T-helper 2 cell (primary cell): ENCODE data around the gene DES.
"Not testable (repeated sequence)": the region's sequence is repeated elsewhere in the genome, so short reads cannot be mapped to it uniquely, and the experiment has no call there.

ENCODE experiments used
- DNase-seq, 5 experiments: peaks; one replicate each; pipeline versions ENCODE4 v3.0.0 to v3.0.0-alpha.2; 2012 to 2022

DES gene

DNA sequence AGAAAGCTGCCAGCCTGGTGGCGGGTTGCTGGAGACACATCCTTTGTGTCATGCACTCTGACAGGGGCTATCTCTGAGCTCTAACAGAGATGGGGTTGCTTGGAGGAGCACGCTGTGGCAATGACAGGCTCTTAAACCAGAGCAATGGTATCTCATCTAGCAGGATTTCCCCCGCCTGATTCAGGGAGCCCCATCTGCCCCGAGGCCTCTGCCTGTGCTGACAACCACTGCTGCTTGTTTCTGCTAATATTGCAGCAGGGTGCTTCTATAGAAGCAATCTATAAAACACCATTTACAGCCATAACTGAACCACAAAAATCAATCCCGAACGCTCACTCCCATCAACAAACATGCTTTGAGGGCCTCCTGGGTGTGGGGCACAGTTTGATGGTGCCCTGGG is 17.6 kb upstream of the DES start:
- no peak for DNase-seq

DNA sequence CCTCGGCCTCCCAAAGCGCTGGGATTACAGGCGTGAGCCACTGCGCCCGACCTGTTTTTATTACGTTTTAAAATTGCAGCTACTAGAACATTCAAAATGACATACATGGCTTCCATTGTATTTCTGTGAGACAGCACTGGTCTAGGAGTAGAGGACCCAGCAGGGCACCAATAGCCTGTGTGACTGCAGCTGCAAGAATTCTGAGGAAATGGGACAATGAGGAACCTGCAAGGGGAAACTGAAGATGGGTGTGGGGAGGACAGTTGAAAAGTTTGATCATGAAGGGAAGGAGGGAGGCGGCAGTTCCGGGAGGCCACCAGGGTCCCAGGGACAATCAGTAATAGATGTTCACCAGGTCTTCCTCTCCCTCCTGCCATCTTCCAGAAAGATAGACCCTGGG is 16.6 kb upstream of the DES start:
- DNase-seq: no peak

DNA sequence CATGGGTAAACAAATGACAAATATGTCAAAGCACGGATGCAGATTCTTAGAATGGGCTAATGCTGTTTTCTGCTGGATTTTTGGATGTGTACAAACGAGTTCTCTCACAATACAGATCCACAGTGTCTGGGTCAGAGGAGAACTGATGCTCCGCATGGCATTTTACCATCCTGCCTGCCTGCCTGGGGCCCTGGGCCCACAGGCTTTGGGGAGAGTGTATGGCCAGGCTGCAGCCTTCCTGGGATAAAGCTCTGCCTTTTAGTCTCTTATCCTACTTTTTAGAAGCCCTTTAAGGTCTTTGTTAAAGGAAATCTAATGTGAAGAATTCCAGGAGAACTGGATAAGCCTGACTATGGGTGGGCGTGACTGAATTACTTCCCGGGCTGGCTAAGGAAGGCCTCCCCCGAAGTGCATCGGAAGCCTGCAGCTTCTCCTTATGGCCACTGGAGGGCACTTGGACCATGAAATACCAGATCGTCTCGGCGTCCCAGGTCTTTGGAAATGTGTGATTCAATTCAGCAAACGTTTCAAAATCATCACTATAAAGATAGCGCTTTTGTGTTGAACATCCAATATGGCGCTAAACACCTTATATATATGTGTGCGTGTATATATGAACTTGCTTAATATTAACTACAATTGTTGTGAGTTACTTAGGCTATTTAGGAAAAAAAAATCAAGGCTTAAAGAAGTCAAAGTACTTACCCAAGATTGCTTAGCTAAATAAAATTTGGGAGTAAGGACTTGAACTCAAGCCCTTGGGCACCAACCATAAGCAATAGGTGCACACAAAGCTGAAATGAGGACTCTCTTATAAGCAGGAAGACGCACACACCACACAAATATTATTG is 15.3 kb upstream of the DES start:
- DNase-seq: peak in 4 of 5 experiments; percentile 26 to 70 (median 38)

DNA sequence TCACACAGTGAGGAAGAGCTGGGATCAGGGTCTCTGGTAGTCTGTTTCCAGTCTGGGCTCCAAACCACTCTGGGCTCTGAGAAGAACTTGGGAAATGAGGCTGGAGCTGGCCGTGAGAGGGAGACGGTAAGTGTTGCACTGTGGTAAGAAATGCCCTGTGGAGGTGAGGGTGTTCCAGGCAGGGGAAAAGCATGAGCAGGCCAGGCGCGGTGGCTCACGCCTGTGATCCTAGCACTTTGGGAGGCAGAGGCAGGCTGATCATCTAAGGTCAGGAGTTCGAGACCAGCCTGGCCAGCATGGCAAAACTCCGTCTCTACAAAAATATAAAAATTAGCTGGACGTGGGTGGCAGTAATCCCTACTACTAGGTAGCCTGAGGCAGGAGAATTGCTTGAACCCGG is 14.3 kb upstream of the DES start:
- no peak for DNase-seq

DNA sequence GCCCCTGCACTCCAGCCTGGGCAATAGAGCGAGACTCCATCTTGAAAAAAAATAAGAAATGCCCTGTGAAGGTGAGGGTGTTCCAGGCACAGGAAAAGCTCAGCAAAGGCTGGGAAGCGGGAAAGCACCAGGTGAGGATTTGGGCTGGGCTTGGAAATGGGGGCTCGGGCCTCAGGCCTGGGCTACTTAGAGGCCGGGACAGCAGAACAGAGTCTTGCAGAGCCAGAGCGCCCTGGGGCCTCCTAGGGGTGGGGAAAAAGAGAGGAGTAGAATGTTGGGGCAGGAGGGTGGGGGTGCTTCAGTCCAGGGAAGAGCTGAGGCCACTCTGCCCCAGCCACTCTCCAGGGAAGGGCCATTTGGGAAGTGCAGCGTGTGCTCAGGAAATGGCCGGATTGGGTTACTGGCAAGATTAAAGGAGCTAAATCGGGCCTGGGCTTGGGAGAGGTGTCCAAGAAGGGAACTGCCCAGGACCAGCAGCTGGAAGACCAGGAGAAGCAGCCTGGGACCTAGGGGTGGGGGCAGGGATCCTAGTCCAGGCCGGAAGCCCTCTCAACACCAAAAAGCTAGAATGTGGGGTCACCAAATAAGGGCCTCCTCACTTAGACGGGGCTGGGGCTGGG is 13.8 kb upstream of the DES start:
- DNase-seq: no peak

DNA sequence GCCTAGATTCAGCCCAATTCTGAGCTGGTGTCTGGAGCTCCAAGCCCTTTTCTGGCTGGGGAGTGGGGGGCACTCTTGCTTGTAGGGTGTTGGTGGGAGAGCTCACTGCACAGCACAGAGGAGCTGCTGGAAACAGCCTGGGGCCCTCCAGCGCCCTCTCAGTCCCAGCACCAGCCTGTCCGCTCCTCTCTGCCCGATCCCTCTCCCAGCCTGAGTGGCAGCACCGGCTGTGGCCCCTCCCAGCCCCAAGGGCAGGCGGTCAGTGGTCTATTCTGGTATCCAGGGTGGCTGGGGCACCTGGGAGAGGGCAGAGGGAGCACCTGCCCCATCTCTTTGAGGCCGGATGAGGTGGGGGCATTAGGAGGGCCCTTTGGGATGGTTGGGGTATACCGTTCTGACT is 13.2 kb upstream of the DES start:
- DNase-seq: no peak

DNA sequence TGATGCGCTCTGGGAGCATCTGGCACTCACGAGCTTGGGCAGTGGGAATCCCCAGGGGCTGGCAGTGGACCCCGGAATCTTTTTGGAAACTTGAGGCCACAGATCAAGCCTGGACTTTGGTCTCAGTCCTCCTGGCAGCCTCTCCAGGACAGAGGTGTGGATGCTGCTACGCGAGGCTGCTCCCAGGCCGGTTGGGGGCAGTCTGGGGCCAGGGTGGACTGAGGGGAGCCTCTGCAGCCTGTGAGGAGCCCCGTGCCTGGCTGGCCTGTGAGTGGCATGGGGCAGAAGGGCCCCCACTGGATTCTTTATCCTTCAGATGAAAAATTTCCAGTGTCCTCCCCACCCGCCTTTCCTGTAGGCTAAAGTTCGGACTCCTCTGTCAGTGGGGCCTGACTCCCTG is 12.7 kb upstream of the DES start:
- no peak for DNase-seq

DNA sequence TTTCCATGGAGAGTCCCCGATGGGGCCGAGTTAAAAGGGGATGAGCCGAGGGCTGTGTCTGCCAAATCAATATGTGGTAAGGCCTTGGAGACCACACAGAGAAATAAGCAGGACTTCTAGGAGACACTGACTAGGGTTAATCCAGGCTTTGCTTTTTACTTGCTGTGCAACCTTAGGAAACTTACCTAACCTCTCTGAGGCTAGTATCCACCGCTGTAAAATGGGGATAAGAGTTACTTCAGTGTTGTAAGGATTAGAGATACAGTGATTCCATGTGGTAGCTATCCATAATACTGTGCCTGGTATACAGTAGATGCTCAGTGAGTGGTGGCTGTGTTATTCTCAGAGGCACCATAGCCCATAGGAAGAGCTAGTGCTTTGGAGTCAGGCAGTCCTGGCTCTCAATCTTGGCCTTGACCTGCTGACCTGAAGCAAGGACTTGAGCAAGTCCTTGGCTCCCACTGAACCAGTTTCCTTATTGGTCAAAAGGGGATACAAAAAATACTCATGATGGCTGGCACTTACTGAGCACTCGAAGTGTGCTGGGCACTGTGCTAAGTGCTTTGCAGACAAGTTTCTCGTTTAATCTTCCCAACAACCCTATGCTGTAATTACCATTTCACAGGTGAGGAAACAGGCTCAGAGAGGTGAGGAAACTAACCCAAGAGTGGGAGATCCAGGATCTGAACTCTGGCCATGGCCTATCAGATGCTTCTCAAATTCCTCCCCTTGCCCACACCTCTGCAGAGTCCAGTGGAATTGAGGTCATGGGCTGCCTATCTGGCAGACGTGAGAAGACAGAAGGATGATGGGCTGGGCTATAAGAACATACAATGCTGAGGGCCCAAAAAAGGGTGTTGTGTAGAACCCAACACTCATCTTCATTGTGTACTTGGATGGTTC is 12.0 kb upstream of the DES start:
- no peak for DNase-seq

DNA sequence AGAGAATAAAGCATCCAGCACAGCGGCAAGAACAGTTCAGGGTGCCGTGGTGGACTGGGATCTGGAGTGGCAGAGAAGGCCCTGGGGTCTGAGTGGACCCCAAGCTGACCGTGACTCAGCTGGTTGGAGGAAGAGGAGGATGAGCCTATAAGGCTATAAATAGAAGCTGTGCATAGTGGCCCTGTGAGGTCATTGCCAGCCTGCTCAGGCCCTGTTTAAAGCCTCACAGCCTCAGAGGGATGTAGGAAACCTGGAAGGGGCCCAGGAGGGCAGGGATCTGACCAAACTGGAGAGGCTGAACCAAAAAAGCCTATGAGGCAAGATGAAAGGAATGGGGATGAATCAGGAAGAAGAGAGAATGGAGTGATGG is 11.3 kb upstream of the DES start:
- DNase-seq: no peak

DNA sequence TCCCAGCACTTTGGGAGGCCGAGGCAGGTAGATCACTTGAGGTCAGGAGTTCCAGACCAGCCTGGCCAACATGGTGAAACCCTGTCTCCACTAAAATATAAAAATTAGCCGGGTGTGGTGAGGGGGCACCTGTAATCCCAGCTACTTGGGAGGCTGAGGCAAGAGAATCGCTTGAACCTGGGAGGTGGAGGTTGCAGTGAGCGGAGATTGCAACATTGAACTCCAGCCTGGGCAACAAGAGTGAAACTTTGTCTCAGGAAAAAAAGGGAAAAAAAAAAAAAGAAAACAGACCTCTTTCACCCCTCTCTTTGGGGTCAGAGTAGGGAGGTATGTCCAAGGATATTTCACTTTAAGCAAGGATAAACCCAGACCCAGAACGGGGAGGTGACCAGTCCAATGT is 10.8 kb upstream of the DES start:
- DNase-seq: not testable (repeated sequence)

DNA sequence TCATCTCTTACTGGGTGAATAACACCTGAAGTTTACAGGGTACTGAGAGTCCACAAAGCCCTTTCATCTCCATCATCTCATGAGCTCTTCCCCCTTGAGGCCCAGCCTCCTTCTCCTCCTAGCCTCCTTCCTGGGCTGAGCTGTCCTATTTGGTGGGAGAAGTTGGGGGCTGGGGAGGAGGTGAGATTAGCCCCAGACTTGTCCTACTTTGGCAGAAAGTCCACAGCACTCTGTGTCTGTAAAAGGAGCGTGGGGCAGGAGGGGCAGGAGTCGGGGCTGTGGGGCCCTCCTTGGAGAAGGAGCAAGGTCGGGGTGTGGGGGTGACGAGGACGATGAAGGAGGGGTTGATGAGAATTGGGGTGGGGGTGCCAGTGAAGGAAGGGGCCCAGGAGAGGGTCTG is 10.0 kb upstream of the DES start:
- DNase-seq: no peak

DNA sequence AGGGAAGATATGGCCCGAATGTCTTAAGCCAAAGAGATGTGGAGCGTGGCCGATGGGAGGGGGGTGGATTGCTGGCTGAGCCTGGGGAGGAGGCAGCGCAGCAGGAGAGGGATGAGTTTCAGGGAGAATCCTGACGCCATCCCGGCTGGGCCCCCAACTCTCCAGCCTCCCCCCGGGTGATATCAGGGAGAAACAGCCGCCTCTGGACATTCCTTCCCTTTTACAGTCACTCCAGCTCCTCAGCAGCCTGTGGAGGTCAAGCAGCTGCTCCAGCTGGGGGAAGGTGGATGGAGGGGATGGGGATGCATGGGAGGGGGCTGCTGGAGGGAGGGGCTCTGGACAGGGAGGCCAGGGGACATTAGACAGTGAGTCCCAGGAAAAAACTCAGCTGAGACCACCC is 9.5 kb upstream of the DES start:
- no peak for DNase-seq

DNA sequence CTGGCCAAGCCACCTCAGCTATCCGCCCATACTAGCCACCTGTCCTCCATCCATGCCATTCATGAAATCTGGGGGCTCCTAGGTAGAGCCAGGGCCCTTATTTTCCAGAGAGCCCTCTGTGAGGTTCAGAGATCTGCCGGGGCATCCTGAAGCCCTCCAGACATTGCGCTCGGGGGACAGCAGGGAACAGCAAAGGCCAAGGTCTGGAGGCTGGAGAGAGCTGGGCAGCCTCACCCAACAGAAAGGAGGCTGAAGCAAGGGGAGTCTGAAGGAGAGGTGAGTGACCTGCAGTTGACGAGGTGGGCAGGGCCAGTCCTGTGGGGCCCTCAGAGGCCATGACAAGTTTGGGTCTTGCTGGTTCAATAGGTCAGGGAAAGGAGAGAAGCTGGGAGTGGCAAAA is 8.6 kb upstream of the DES start:
- DNase-seq: no peak

DNA sequence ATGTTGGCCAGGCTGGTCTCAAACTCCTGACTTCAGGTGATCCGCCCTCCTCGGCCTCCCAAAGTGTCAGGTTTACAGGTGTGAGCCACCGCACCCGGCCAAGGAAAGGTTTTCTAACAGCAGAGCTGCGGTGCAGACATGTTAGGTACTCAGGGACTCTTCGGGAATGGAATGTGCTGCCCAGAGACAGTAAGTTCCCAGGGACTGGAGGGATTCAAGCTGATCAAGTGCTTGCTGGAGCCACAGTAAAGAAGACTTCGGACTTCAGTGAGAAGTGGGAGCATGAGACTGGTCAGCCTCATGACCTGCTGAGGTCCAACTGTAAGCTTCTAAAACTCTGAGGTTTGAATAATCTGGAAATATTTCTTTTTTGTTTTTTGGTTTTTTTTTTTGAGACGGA is 7.8 kb upstream of the DES start:
- DNase-seq: no peak

DNA sequence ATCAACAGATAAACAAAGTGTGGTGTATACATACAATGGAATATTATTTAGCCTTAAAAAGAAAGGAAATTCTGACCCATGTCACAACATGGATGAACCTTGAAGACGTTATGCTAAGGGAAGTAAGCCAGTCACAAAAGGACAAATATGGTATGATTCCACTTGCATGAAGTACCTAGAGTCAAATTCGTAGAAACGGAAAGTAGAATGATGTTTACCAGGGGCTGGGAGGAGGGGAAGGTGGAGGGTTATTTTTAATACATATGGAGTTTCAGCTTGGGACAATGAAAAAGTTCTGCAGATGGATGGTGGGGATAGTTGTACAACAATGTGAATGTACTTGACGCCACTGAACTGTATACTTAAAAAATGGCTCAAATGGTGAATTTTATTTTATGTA is 3.3 kb upstream of the DES start:
- DNase-seq: no peak

DNA sequence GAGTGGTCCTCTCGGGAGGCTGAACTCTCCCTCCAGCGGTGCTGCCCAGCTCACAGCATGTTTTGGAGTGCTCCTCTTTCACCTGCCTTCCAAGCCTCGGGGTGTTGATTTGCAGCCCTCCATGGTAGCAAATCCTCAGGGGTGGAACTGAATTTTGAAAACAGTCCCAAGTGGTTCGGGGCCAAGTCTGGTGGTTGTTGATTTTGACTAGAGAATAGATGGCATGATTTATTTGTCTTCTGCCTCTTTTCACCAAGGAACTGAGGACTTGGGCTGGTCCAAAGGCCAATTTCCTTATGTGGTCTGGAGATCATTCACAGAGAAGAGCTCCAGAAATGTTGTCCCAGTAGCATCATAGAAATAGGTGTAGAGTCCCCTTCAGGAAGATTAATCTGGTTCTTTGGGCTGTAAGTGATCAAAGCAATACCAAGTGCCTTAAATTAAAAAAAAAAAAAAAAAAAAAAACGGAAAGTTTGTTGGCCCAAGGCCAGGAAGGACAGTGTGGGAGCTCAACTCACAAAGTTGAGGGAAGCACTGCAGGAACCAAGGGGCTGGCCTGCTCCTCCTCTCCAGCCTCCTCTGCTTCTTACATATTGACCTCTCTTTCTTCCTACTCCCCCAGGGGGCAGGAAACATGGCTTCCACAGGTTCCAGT is 2.5 kb upstream of the DES start:
- DNase-seq: no peak

DNA sequence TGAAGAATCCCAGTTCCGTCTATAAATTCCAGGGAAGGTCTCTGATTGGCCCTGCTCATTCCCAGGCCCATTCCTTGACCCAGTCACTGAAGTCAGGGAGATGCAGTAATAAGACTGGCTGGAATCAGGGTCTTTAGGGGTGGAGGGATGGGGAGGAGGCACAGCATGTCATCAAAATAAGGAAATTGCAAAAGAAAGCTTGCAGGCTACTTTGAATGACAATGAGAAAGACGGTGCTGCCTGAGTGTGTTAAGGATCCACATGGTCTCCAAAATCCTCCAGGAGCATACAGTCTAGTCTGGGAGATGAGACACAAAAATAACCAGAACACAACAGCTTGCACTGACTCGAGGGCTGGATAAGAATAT is 2.0 kb upstream of the DES start:
- no peak for DNase-seq

DNA sequence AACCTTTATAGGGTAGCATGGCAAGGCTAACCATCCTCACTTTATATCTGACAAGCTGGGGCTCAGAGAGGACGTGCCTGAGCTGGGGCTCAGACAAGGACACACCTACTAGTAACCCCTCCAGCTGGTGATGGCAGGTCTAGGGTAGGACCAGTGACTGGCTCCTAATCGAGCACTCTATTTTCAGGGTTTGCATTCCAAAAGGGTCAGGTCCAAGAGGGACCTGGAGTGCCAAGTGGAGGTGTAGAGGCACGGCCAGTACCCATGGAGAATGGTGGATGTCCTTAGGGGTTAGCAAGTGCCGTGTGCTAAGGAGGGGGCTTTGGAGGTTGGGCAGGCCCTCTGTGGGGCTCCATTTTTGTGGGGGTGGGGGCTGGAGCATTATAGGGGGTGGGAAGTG is 1.2 kb upstream of the DES start:
- no peak for DNase-seq

DNA sequence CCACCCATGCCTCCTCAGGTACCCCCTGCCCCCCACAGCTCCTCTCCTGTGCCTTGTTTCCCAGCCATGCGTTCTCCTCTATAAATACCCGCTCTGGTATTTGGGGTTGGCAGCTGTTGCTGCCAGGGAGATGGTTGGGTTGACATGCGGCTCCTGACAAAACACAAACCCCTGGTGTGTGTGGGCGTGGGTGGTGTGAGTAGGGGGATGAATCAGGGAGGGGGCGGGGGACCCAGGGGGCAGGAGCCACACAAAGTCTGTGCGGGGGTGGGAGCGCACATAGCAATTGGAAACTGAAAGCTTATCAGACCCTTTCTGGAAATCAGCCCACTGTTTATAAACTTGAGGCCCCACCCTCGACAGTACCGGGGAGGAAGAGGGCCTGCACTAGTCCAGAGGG is 803 bp upstream of the DES start:
- DNase-seq: no peak

DNA sequence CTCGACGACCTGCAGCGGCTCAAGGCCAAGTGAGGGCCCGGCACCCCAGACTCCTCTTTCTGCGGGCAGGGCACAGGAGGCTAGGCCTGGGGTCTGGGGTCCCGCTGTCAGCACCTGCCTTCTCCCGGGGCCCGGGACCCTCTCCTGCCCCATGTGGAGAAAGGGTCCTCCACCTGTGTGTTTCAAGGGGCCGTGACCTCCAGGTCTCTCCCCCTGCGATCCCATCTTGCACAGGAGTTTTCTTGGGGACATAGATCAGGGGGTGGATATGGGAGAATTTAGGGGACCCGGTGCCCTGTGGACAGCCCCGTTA is 791 bp downstream of the DES start:
- DNase-seq: no peak

DNA sequence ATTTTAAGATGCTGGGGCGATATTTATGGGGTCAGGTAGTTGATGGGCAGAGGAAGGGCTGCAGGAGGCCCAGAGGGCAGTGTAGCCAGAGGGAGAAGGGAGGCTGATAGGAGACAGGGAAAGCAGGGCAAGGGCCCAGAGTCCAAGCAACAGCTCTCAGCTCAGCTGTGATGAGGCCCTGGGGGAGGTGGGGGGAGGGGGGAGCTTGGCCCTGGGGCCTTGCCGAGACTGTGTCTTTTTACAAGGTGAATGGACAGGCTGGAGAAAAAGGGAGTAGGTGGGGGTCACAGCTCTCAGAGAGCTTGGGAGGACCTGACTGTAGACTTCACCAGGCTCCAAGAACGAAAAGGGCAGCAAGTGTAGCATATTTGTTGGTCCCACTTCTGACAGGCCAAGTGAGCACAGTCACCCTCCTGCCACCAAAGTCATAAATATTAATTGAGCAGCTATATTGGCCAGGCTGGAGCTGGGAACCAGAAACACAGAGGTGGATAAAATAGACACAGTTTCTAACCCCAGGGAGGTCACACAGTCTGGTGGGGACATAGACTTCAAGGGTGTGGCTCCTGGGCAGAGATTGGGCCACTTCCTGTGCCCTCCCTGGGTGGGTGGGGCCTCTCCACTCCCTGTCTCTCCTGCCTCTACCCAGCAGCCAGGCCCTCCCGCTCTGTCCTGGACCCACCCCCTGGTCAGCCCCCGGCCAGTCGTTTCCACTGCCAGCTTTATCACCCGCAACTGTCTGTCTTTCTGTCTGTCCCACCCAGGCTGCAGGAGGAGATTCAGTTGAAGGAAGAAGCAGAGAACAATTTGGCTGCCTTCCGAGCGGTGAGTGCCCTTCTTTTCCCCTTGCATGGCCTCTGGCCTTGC is 1.4 kb downstream of the DES start:
- no peak for DNase-seq

DNA sequence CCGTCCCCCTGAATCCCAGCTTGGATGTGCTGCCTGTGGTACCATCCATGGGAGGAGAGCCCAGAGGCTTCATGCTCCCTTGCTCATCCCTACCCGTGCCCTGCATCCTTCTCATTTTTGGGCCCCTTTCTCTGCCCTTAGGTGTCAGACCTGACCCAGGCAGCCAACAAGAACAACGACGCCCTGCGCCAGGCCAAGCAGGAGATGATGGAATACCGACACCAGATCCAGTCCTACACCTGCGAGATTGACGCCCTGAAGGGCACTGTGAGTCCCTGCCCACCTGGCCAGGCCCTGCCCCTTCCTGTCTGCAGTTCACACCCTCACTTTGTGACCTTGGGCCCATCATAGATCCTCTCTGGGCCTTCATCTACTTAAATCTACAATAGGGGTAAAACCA is 2.5 kb downstream of the DES start:
- DNase-seq: no peak

DNA sequence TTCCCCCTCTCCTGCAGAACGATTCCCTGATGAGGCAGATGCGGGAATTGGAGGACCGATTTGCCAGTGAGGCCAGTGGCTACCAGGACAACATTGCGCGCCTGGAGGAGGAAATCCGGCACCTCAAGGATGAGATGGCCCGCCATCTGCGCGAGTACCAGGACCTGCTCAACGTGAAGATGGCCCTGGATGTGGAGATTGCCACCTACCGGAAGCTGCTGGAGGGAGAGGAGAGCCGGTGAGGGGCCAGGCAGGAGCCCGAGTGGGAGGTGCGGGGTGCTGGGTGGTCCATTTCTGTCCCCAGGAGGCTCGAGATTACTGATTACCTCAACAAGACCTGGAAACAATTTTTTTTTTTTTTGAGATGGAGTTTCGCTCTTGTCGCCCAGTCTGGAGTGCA is 3.1 kb downstream of the DES start:
- no peak for DNase-seq
